ENCODE data around the gene RAB8A. TPM values are rescaled to one million over a fixed set of nuclear protein-coding genes. Genes with fewer than 3 reads are reported as not detected.
A peak's percentile ranks its signal among the peaks of the same experiment; 100 is the strongest.

The RAB8A gene
- total RNA-seq, 1 experiment from 2014 or later, result 103 TPM

GRCh38 chr19:16168465-16169081 lies 56.9 kb downstream of the RAB8A start:
- Histone ChIP-seq H3K9me3 (ENCODE audit: control insufficient read depth, low read depth, low read length) (no peaks in the 10 kb centered on the region), H3K56ac (ENCODE audit: insufficient read length, low read depth, low read length) (no peak overlapping the region), H3K4ac (ENCODE audit: low read depth, low read length) (no peak overlapping the region), H3T11ph (ENCODE audit: low read length) (no peak overlapping the region), H4K20me1 (ENCODE audit: control insufficient read depth, insufficient read depth, insufficient read length) (no peaks in the 10 kb centered on the region), H3K9ac (ENCODE audit: extremely low read depth, insufficient read length, low read length) (no peak overlapping the region), H2BK12ac (ENCODE audit: insufficient read length, low read depth, low read length) (no peak overlapping the region), H3K27me3 (ENCODE audit: insufficient read depth, low read length) (no peaks in the 10 kb centered on the region), H2BK15ac (ENCODE audit: low read depth, low read length) (no peak overlapping the region), H3K14ac (ENCODE audit: insufficient read depth, low read length) (no peak overlapping the region), H3K4me2 (ENCODE audit: insufficient read depth, insufficient read length, low read length) (no peak overlapping the region), H4K91ac (ENCODE audit: insufficient read length, low read depth, low read length) (no peak overlapping the region), H2AK5ac (ENCODE audit: insufficient read length, low read length) (no peak overlapping the region), H3K4me1 (ENCODE audit: insufficient read depth, low read length) (no peaks in the 10 kb centered on the region), H2BK20ac (ENCODE audit: low read depth, low read length, poor library complexity, severe bottlenecking) (no peak overlapping the region), H4K5ac (ENCODE audit: insufficient read length, low read depth, low read length) (no peak overlapping the region), H3K79me1 (ENCODE audit: insufficient read depth, low read depth, low read length, poor library complexity, severe bottlenecking) (no peaks in the 10 kb centered on the region), H3K23me2 (ENCODE audit: insufficient read length, low read depth, low read length, poor library complexity, severe bottlenecking) (no peaks in the 10 kb centered on the region), H3K18ac (ENCODE audit: insufficient read length, low read depth, low read length) (no peak overlapping the region), H3K79me2 (ENCODE audit: insufficient read depth, low read length) (no peaks in the 10 kb centered on the region), H2AFZ (ENCODE audit: low read length) (no peak overlapping the region), H3K27ac (ENCODE audit: insufficient read length, low read depth, low read length) (no peak overlapping the region), H4K8ac (replicated peaks; ENCODE audit: insufficient read length, low read depth, low read length) (no peak overlapping the region), H2BK120ac (ENCODE audit: low read depth, low read length, poor library complexity, severe bottlenecking) (no peak overlapping the region), H3K23ac (ENCODE audit: insufficient read length, low read depth, low read length) (no peak overlapping the region), H2BK5ac (ENCODE audit: insufficient read length, low read length) (no peak overlapping the region)
- peaks cover 3% of the 10 kb centered on the region for H3K27me3 Mint-ChIP-seq (ENCODE audit: low read depth)
- no peak for TF ChIP-seq CTCF (conservative IDR thresholded peaks at IDR 0.05)
- peak overlapping the region in 1 of 2 experiments; percentile 55; a peak in 1 of 5 replicates for H3K4me3 Mint-ChIP-seq
- WGBS (ENCODE audit: extremely low coverage, insufficient read length, low lambda C conversion rate), result no CpG with 5 or more reads among the region's 2 CpGs
- H3K9me3 Mint-ChIP-seq, result peaks cover 0 to 7% of the 10 kb centered on the region in 2 experiments; a peak in 1 of 5 replicates
- H3K36me3 Mint-ChIP-seq (ENCODE audit: insufficient read depth in 1 of 3, low read depth in 3 of 3), result no peaks in the 10 kb centered on the region
- H3K27ac Mint-ChIP-seq, result no peak overlapping the region
- H3K4me1 Mint-ChIP-seq, result no peaks in the 10 kb centered on the region
- no peak for DNase-seq

Data from H9 (cell line).